ENCODE measurements around the gene TNNC1. TPM values are rescaled to one million over a fixed set of nuclear protein-coding genes. Genes with fewer than 3 reads are reported as not detected.

TNNC1 gene
- total and polyA plus RNA-seq, 2 donors (not counting 1 experiment from before 2014, with no cell fraction given), result 0.33 to 0.69 TPM

DNA sequence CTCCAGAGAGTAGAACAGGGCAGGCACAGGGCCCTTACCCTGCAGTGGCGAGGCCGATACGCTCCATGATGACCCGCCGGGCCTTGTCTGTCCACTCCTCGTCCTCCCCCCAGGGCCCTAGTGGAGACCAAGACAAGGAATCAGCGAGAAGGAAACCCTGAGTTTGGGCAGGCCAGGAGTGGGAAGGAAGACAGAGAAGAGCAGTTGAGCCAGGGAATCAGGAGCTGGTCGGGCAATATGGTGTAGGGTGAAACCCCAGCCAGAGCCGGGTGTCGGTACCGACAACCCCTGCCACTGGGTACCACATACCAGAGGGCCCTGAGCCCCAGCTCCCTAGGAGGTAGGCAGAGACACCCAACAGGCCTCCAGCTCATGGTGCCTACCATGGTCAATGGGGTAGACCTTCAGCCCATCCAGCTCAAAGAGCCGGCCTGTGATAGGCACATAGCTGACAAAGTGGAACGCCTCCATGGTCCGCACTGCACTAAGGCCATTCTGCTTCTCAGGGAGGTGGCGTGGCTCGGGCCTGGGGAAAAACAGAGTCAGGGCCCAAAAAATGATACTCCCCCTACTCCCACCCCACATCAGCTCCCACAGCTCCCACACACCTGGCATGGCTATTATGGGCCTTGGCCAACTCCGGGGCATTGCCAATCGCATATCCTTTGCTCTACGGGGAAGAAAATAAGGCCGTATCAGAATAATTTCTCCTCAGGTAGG, 46.9 kb downstream of the TNNC1 start:
- Histone ChIP-seq H4K20me1 (ENCODE audit: control insufficient read depth, extremely low read depth, insufficient read depth, low read length) (no peaks in the 10 kb centered on the region), H3K36me3 (ENCODE audit: control insufficient read depth, insufficient read depth, low read length) (peaks cover 42% of the 10 kb centered on the region), H3K4me1 (ENCODE audit: control insufficient read depth, extremely low read depth, insufficient read depth, low read length) (peaks cover 14% of the 10 kb centered on the region), H3K4me2 (ENCODE audit: extremely low read depth, insufficient read depth, low read length) (no peak overlapping the region), H3K9ac (ENCODE audit: insufficient read depth, low read length) (no peak overlapping the region), H3K27ac (ENCODE audit: insufficient read depth, low read length) (no peak overlapping the region), H3K4me3 (replicated peaks in 1 of 4; ENCODE audit: control extremely low read depth in 1 of 4, insufficient read depth in 1 of 4, low read depth in 3 of 4, low read length in 4 of 4) (no peak overlapping the region), H2AFZ (ENCODE audit: low read length) (no peak overlapping the region), H3K27me3 (ENCODE audit: control insufficient read depth, insufficient read depth, low read length) (no peaks in the 10 kb centered on the region), H3K79me2 (ENCODE audit: control insufficient read depth, insufficient read depth, low read length) (peaks cover 30% of the 10 kb centered on the region), H3K9me3 (ENCODE audit: control insufficient read depth, insufficient read depth, low read depth, low read length) (no peaks in the 10 kb centered on the region)
- TF ChIP-seq EZH2 (IDR thresholded peaks at IDR 0.05; ENCODE audit: low read length, missing control alignments) (no peak), CTCF (conservative IDR thresholded peaks at IDR 0.05 in 1 of 2, IDR thresholded peaks at IDR 0.05 in 1 of 2; ENCODE audit: low read depth in 1 of 2, low read length in 2 of 2) (no peak)
- no peak for DNase-seq (ENCODE audit: low read depth in 2 of 2)

DNA sequence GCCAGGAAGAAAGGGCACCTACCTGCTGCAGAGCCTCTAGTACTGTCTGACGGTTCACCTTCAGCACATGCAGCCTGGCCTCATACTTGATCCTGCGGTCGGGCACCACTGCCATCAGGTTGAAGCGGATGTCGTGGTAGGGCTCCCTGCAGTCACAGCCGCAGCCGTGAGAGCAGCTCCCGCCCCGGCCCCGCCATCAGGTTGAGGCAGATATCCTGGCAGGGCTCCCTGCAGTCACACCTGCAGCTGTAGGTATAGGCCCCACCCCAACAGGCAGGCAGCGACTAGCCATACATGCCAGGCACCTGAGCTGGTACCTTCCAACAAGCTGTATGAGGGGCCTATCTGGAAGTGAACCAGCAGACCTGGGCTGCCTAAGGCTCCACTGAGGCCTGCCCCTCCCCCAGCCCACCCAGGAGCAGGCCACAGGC, 47.6 kb downstream of the TNNC1 start:
- TF ChIP-seq CTCF (conservative IDR thresholded peaks at IDR 0.05 in 1 of 2, IDR thresholded peaks at IDR 0.05 in 1 of 2; ENCODE audit: low read depth in 1 of 2, low read length in 2 of 2) (no peak), EZH2 (IDR thresholded peaks at IDR 0.05; ENCODE audit: low read length, missing control alignments) (no peak)
- Histone ChIP-seq H3K4me3 (replicated peaks in 1 of 4; ENCODE audit: control extremely low read depth in 1 of 4, insufficient read depth in 1 of 4, low read depth in 3 of 4, low read length in 4 of 4) (no peak overlapping the region), H3K79me2 (ENCODE audit: control insufficient read depth, insufficient read depth, low read length) (peaks cover 23% of the 10 kb centered on the region), H3K4me1 (ENCODE audit: control insufficient read depth, extremely low read depth, insufficient read depth, low read length) (peaks cover 7% of the 10 kb centered on the region), H3K9me3 (ENCODE audit: control insufficient read depth, insufficient read depth, low read depth, low read length) (no peaks in the 10 kb centered on the region), H3K9ac (ENCODE audit: insufficient read depth, low read length) (no peak overlapping the region), H3K4me2 (ENCODE audit: extremely low read depth, insufficient read depth, low read length) (no peak overlapping the region), H4K20me1 (ENCODE audit: control insufficient read depth, extremely low read depth, insufficient read depth, low read length) (no peaks in the 10 kb centered on the region), H3K36me3 (ENCODE audit: control insufficient read depth, insufficient read depth, low read length) (peaks cover 44% of the 10 kb centered on the region), H3K27me3 (ENCODE audit: control insufficient read depth, insufficient read depth, low read length) (no peaks in the 10 kb centered on the region), H2AFZ (ENCODE audit: low read length) (no peak overlapping the region), H3K27ac (ENCODE audit: insufficient read depth, low read length) (no peak overlapping the region)
- DNase-seq (ENCODE audit: low read depth in 2 of 2), result no peak

DNA sequence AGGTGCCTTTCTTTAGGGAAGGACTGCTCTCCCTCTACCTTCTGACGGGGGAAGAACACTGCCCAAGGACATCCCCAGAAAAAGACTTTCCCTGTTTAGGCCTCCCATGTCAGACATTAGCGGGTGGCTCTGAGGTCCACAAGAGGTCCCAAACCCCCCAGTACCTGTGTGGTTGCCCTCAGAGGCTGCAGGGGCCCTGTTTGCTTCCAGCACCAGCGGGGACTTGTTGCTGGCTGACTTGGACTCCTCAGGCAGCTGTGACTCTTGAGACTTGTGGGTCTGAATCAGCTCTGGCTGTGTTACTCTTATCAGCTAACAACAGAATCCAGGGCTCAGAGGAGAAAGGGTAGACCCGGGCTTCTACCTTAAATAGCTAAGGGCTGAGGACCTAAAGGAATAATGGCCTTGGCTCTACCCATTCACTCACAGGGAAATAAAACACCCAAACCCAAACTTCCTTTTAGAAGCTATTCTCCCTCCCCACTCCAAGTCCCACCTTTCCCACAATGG, 48.2 kb downstream of the TNNC1 start:
- H2AFZ ChIP-seq (ENCODE audit: low read length), result no peak overlapping the region
- no peaks in the 10 kb centered on the region for H3K9me3 ChIP-seq (ENCODE audit: control insufficient read depth, insufficient read depth, low read depth, low read length)
- H3K36me3 ChIP-seq (ENCODE audit: control insufficient read depth, insufficient read depth, low read length), result peaks cover 45% of the 10 kb centered on the region
- H3K4me3 ChIP-seq (replicated peaks in 1 of 4; ENCODE audit: control extremely low read depth in 1 of 4, insufficient read depth in 1 of 4, low read depth in 3 of 4, low read length in 4 of 4), result no peak overlapping the region
- H3K27me3 ChIP-seq (ENCODE audit: control insufficient read depth, insufficient read depth, low read length), result no peaks in the 10 kb centered on the region
- H3K79me2 ChIP-seq (ENCODE audit: control insufficient read depth, insufficient read depth, low read length), result peaks cover 20% of the 10 kb centered on the region
- H3K4me2 ChIP-seq (ENCODE audit: extremely low read depth, insufficient read depth, low read length), result no peak overlapping the region
- TF ChIP-seq CTCF (conservative IDR thresholded peaks at IDR 0.05 in 1 of 2, IDR thresholded peaks at IDR 0.05 in 1 of 2; ENCODE audit: low read depth in 1 of 2, low read length in 2 of 2) (no peak), EZH2 (IDR thresholded peaks at IDR 0.05; ENCODE audit: low read length, missing control alignments) (no peak)
- DNase-seq (ENCODE audit: low read depth in 2 of 2), result no peak
- peaks cover 5% of the 10 kb centered on the region for H3K4me1 ChIP-seq (ENCODE audit: control insufficient read depth, extremely low read depth, insufficient read depth, low read length)
- no peak overlapping the region for H3K27ac ChIP-seq (ENCODE audit: insufficient read depth, low read length)
- H3K9ac ChIP-seq (ENCODE audit: insufficient read depth, low read length), result no peak overlapping the region
- H4K20me1 ChIP-seq (ENCODE audit: control insufficient read depth, extremely low read depth, insufficient read depth, low read length), result no peaks in the 10 kb centered on the region
